ENCODE data around the gene G0S2. TPM values are rescaled to one million over a fixed set of nuclear protein-coding genes. Genes with fewer than 3 reads are reported as not detected.

The G0S2 gene
- total and polyA plus RNA-seq, 7 donors = 19.3 to 70.5 (median 25.2) TPM

DNA sequence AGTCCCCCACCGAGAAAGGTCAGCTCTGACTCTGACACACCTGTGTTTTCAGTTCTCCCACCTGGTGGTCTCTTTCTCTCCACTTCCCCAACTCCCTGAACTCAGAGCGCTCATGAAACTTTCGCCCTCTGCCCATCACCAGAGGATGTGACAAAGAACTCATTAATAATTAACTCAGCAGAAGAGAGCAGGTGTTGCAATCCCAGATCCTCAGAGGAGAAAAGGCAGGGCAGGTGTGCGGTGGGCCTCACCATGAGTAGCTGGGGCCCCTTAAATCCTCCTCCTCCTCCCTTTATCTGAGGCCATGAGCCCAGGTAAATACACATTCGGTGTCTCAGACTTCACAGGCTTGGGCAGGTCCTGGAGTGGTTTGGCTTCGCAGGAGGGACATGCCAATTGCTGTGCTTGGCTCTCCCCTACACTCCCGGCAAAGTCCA lies 21.3 kb upstream of the G0S2 start:
- no peak for DNase-seq
- no peak overlapping the region for H3K4me3 ChIP-seq
- no peaks in the 10 kb centered on the region for H3K36me3 ChIP-seq
- no peaks in the 10 kb centered on the region for H3K27me3 ChIP-seq
- intact Hi-C loops (cut with DNase I) = no loop called here
- no peak overlapping the region for H3K27ac ChIP-seq
- WGBS, 2 donors = 18 to 73% methylated on average over 7 of the region's 7 CpGs
- H3K4me1 ChIP-seq = peaks cover 0 to 31% (median 21%) of the 10 kb centered on the region in 4 donors
- H3K9me3 ChIP-seq = no peaks in the 10 kb centered on the region
- TF ChIP-seq, protein P1, sequence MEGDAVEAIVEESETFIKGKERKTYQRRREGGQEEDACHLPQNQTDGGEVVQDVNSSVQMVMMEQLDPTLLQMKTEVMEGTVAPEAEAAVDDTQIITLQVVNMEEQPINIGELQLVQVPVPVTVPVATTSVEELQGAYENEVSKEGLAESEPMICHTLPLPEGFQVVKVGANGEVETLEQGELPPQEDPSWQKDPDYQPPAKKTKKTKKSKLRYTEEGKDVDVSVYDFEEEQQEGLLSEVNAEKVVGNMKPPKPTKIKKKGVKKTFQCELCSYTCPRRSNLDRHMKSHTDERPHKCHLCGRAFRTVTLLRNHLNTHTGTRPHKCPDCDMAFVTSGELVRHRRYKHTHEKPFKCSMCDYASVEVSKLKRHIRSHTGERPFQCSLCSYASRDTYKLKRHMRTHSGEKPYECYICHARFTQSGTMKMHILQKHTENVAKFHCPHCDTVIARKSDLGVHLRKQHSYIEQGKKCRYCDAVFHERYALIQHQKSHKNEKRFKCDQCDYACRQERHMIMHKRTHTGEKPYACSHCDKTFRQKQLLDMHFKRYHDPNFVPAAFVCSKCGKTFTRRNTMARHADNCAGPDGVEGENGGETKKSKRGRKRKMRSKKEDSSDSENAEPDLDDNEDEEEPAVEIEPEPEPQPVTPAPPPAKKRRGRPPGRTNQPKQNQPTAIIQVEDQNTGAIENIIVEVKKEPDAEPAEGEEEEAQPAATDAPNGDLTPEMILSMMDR (IDR thresholded peaks at IDR 0.05) = no peak
- TF ChIP-seq POLR2A (IDR thresholded peaks at IDR 0.05) (no peak), POLR2AphosphoS5 (IDR thresholded peaks at IDR 0.05) (no peak), EP300 (IDR thresholded peaks at IDR 0.05) (no peak)

GRCh38 chr1:209655411-209656231 lies 19.6 kb upstream of the G0S2 start:
- 66 to 82% methylated on average over 9 of the region's 9 CpGs for WGBS, 2 donors
- H3K27ac ChIP-seq = no peak overlapping the region
- no peaks in the 10 kb centered on the region for H3K27me3 ChIP-seq
- H3K4me3 ChIP-seq = no peak overlapping the region
- no peaks in the 10 kb centered on the region for H3K36me3 ChIP-seq
- TF ChIP-seq POLR2A (IDR thresholded peaks at IDR 0.05) = no peak
- TF ChIP-seq, protein P1 (IDR thresholded peaks at IDR 0.05) = no peak
- no peak for TF ChIP-seq POLR2AphosphoS5 (IDR thresholded peaks at IDR 0.05)
- TF ChIP-seq EP300 (IDR thresholded peaks at IDR 0.05) = no peak
- no peaks in the 10 kb centered on the region for H3K9me3 ChIP-seq
- peaks cover 0 to 21% (median 14%) of the 10 kb centered on the region in 4 donors for H3K4me1 ChIP-seq
- intact Hi-C loops (cut with DNase I) = no loop called here
- DNase-seq = no peak

DNA sequence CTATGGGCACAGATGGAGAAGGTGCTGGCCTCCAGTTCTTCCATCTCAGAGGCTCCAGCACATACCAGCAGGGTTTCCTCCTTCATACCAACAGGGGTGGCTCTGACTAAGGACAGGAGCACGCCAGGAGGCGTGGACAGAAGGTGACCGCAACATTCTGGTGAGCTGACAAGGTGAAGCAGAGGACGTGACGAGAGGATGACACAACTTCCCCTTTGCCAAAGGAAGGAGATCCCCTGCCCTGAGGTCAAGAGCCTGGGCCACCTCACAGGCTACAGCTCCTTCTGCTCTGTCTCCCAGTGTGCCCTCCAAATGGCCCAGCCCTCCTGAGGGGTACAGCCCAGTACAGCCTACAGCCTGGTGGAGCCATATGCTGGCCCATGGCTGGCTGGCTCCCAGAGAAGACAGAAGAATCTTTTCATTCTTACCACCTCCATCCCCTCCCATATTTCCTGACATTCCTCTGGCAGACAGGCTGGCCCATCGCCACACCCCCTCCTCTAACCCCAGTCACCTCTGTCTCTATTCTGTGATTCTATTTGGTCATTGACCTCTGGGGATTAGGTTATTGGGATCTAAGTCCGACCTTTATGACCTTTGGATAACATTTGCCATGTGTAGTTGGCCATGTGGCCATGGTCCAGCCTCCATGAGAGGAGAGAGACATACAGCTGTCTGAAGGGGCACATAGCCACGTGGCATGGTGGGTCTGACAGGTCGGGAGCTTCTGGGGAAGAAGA lies 17.9 kb upstream of the G0S2 start:
- TF ChIP-seq EP300 (IDR thresholded peaks at IDR 0.05) (no peak), POLR2AphosphoS5 (IDR thresholded peaks at IDR 0.05) (no peak), POLR2A (IDR thresholded peaks at IDR 0.05) (no peak)
- TF ChIP-seq, protein P1 (IDR thresholded peaks at IDR 0.05) = no peak
- Histone ChIP-seq H3K27ac (no peak overlapping the region), H3K4me3 (no peak overlapping the region), H3K27me3 (no peaks in the 10 kb centered on the region), H3K9me3 (no peaks in the 10 kb centered on the region), H3K4me1 (peaks cover 0 to 10% (median 5%) of the 10 kb centered on the region in 4 donors), H3K36me3 (no peaks in the 10 kb centered on the region)
- DNase-seq = no peak
- WGBS, 2 donors = 80 to 89% methylated on average over 9 of the region's 9 CpGs
- intact Hi-C loops (cut with DNase I) = no loop called here

DNA sequence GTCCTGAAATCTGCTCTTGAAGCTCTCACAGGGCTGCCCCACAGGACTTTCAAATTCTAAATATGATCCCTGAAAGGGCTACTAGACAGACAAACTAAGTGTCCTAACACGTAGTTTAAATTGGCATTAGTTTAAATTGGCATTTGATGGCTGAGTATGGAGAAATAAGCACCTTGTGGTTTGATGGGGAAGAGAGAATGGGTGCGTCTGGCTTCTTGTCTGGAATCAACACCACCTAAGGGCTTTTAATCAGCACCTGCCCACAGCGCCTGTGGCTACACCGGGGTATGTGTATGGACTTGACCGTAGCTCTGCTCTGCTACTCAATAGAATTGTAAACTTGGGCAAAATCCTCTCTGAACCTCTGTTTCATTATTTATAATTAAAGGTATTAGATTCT lies 17.3 kb upstream of the G0S2 start:
- WGBS, 2 donors = 77 to 96% methylated on average over 5 of the region's 5 CpGs
- intact Hi-C loops (cut with DNase I) = no loop called here
- peaks cover 0 to 7% (median 3%) of the 10 kb centered on the region in 4 donors for H3K4me1 ChIP-seq

More for the DNA sequence above, 17.3 kb upstream of the G0S2 start:
- Histone ChIP-seq H3K4me3 (no peak overlapping the region), H3K36me3 (no peaks in the 10 kb centered on the region), H3K27me3 (no peaks in the 10 kb centered on the region), H3K27ac (no peak overlapping the region), H3K9me3 (no peaks in the 10 kb centered on the region)
- DNase-seq = no peak
- TF ChIP-seq, protein P1 (IDR thresholded peaks at IDR 0.05) = no peak
- TF ChIP-seq EP300 (IDR thresholded peaks at IDR 0.05) (no peak), POLR2A (IDR thresholded peaks at IDR 0.05) (no peak), POLR2AphosphoS5 (IDR thresholded peaks at IDR 0.05) (no peak)

All from sigmoid colon (tissue), 7 donors.